Measurements from ENCODE around the gene UTS2B.

The UTS2B gene

GRCh38 chr3:191353022-191353777 is 22.9 kb upstream of the UTS2B start:
- H3K27ac ChIP-seq: no peak overlapping the region
- no peak for DNase-seq (ENCODE audit: low read depth, low spot score)

GRCh38 chr3:191352014-191352413 is 21.7 kb upstream of the UTS2B start:
- no peak overlapping the region for H3K27ac ChIP-seq
- no peak for DNase-seq (ENCODE audit: low read depth, low spot score)

GRCh38 chr3:191350396-191351090 is 20.2 kb upstream of the UTS2B start:
- H3K27ac ChIP-seq: no peak overlapping the region
- DNase-seq (ENCODE audit: low read depth, low spot score): no peak

- no peak overlapping the region for H3K27ac ChIP-seq
- no peak for DNase-seq (ENCODE audit: low read depth, low spot score)
These were observed 17.8 kb upstream of the UTS2B start for GRCh38 chr3:191348098-191348497.

GRCh38 chr3:191347228-191347627 is 16.9 kb upstream of the UTS2B start:
- no peak for DNase-seq (ENCODE audit: low read depth, low spot score)
- no peak overlapping the region for H3K27ac ChIP-seq

GRCh38 chr3:191345334-191345733 is 15.0 kb upstream of the UTS2B start:
- no peak for DNase-seq (ENCODE audit: low read depth, low spot score)
- no peak overlapping the region for H3K27ac ChIP-seq

GRCh38 chr3:191343913-191344312 is 13.6 kb upstream of the UTS2B start:
- no peak for DNase-seq (ENCODE audit: low read depth, low spot score)
- H3K27ac ChIP-seq: no peak overlapping the region

- no peak for DNase-seq (ENCODE audit: low read depth, low spot score)
- no peak overlapping the region for H3K27ac ChIP-seq
These were observed 12.8 kb upstream of the UTS2B start for GRCh38 chr3:191343115-191343514.

GRCh38 chr3:191342411-191342810 is 12.1 kb upstream of the UTS2B start:
- DNase-seq (ENCODE audit: low read depth, low spot score): no peak
- H3K27ac ChIP-seq: no peak overlapping the region

GRCh38 chr3:191342006-191342405 is 11.7 kb upstream of the UTS2B start:
- DNase-seq (ENCODE audit: low read depth, low spot score): no peak

GRCh38 chr3:191340966-191341365 is 10.6 kb upstream of the UTS2B start:
- no peak for DNase-seq (ENCODE audit: low read depth, low spot score)
- no peak overlapping the region for H3K27ac ChIP-seq

More at GRCh38 chr3:191342006-191342405, 11.7 kb upstream of the UTS2B start:
- no peak overlapping the region for H3K27ac ChIP-seq

- no peak overlapping the region for H3K27ac ChIP-seq
- DNase-seq (ENCODE audit: low read depth, low spot score): no peak
These were observed 10.0 kb upstream of the UTS2B start for GRCh38 chr3:191340351-191340750.

GRCh38 chr3:191339316-191339917 is 9.1 kb upstream of the UTS2B start:
- H3K27ac ChIP-seq: no peak overlapping the region
- DNase-seq (ENCODE audit: low read depth, low spot score): no peak

GRCh38 chr3:191338177-191338488 is 7.8 kb upstream of the UTS2B start:
- no peak for DNase-seq (ENCODE audit: low read depth, low spot score)
- no peak overlapping the region for H3K27ac ChIP-seq

GRCh38 chr3:191336833-191337232 is 6.5 kb upstream of the UTS2B start:
- no peak overlapping the region for H3K27ac ChIP-seq

GRCh38 chr3:191334346-191334893 is 4.1 kb upstream of the UTS2B start:
- no peak overlapping the region for H3K27ac ChIP-seq
- DNase-seq (ENCODE audit: low read depth, low spot score): no peak

More at GRCh38 chr3:191336833-191337232, 6.5 kb upstream of the UTS2B start:
- no peak for DNase-seq (ENCODE audit: low read depth, low spot score)

- no peak overlapping the region for H3K27ac ChIP-seq
- DNase-seq (ENCODE audit: low read depth, low spot score): no peak
These were observed 3.1 kb upstream of the UTS2B start for GRCh38 chr3:191333298-191333880.

GRCh38 chr3:191331388-191331787 is 1.1 kb upstream of the UTS2B start:
- no peak for DNase-seq (ENCODE audit: low read depth, low spot score)
- peak overlapping the region; percentile 85 for H3K27ac ChIP-seq

GRCh38 chr3:191330530-191331048 is 263 bp upstream of the UTS2B start:
- DNase-seq (ENCODE audit: low read depth, low spot score): no peak
- peak overlapping the region; percentile 85 for H3K27ac ChIP-seq

- peak within 1 kb of the TSS; percentile 85 for H3K27ac ChIP-seq
- no peak for DNase-seq (ENCODE audit: low read depth, low spot score)
These were observed 1.2 kb downstream of the UTS2B start, which contains the start of gene CCDC50 for GRCh38 chr3:191328962-191329653. Gene CCDC50 (plus strand): TSS chr3:191329394. CDS start chr3:191329675, 281 bp downstream.

Measured in epithelial cell of prostate (primary cell).